Osteocyte (in vitro differentiated cells): ENCODE data around the gene C1QTNF4. TPM values are rescaled to one million over a fixed set of nuclear protein-coding genes. Genes with fewer than 3 reads are reported as not detected.

Experiments used
- DNase-seq: peaks from one replicate; pipeline ENCODE4 v3.0.0; 2021; ENCODE audit warnings: mixed read lengths; ENCODE audit not compliant: unreplicated experiment; ENCODE audit errors: extremely low spot score
- H3K27ac Mint-ChIP-seq: one replicate; pipeline ENCODE4 v1.8.0; 2021; ENCODE audit warnings: mild to moderate bottlenecking, mixed read lengths; ENCODE audit not compliant: unreplicated experiment
- H3K27me3 Mint-ChIP-seq: one replicate; pipeline ENCODE4 v1.8.0; 2021; ENCODE audit warnings: mixed read lengths; ENCODE audit not compliant: unreplicated experiment
- H3K36me3 Mint-ChIP-seq: one replicate; pipeline ENCODE4 v1.8.0; 2021; ENCODE audit warnings: mixed read lengths; ENCODE audit not compliant: unreplicated experiment
- H3K4me1 Mint-ChIP-seq: one replicate; pipeline ENCODE4 v1.8.0; 2021; ENCODE audit warnings: mixed read lengths; ENCODE audit not compliant: unreplicated experiment
- H3K4me3 Mint-ChIP-seq: one replicate; pipeline ENCODE4 v1.8.0; 2021; ENCODE audit warnings: mild to moderate bottlenecking, moderate library complexity, mixed read lengths; ENCODE audit not compliant: unreplicated experiment
- H3K9me3 Mint-ChIP-seq: one replicate; pipeline ENCODE4 v1.8.0; 2021; ENCODE audit warnings: mixed read lengths; ENCODE audit not compliant: unreplicated experiment
- total RNA-seq: library from RNA; stranded (reverse); gene quantifications from 2 replicates; pipeline ENCODE4 v1.2.1, GENCODE V29; 2021
- TF ChIP-seq, protein P1 (sequence below): fragments of 200-600 bp; sonication (generic); IDR thresholded peaks from 2 replicates; pipeline ENCODE4 v1.5.0; 2021; ENCODE audit warnings: antibody characterized with exemption, mild to moderate bottlenecking, moderate library complexity

C1QTNF4 gene
- total RNA-seq, 1 donor from 2014 or later = 0.51 TPM

DNA sequence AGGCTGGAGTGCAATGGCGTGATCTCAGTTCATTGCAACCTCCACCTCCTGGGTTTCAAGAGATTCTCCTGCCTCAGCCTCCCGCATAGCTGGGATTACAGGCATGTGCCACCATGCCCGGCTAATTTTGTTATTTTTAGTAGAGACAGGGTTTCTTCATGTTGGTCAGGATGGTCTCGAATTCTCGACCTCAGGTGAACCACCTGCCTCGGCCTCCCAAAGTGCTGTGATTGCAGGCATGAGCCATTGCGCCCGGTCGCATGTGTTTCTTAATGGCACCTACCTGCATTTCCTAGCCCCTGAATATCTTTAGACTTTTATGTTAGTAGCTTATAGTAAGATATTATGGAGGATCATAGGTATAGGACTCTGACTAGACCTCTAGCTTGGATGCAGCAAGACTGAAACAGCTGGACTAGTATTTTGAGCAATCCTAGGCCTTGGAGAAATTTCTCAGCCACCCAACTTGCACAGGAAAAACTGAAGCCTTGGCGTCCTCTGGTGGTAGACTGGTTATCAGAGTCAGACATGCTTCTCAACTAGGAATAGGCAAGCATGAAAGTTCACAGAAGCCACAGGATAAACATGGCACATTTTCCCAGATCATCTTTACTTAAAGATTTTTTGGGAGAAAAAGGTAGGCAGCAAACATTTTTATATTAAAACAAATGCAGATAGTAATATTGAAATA lies 22.7 kb upstream of the C1QTNF4 start:
- Mint-ChIP-seq H3K27me3 (no peaks in the 10 kb centered on the region), H3K36me3 (peaks cover 4% of the 10 kb centered on the region), H3K9me3 (no peaks in the 10 kb centered on the region), H3K4me3 (no peak overlapping the region), H3K27ac (no peak overlapping the region), H3K4me1 (peaks cover 5% of the 10 kb centered on the region)
- DNase-seq = no peak
- TF ChIP-seq, protein P1, sequence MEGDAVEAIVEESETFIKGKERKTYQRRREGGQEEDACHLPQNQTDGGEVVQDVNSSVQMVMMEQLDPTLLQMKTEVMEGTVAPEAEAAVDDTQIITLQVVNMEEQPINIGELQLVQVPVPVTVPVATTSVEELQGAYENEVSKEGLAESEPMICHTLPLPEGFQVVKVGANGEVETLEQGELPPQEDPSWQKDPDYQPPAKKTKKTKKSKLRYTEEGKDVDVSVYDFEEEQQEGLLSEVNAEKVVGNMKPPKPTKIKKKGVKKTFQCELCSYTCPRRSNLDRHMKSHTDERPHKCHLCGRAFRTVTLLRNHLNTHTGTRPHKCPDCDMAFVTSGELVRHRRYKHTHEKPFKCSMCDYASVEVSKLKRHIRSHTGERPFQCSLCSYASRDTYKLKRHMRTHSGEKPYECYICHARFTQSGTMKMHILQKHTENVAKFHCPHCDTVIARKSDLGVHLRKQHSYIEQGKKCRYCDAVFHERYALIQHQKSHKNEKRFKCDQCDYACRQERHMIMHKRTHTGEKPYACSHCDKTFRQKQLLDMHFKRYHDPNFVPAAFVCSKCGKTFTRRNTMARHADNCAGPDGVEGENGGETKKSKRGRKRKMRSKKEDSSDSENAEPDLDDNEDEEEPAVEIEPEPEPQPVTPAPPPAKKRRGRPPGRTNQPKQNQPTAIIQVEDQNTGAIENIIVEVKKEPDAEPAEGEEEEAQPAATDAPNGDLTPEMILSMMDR = peak; percentile 62

DNA sequence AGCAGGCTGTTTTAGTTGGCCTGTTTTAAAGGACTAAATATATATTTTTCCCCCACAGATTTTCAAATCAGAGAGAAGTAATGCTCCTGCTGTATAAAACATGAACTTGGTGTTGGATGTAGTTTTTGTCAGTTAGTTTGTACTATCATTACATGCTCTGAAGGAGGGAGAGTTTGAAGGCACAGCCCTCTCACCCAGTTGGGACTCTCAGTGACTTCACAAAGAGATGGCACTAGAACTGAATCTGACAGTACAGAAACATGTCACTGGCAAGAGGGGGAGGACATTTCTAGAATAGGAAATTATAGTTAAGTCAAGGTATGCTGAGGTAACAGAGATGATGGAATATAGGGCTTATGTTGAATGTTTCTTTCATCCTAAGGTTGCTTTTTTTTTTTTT lies 21.0 kb upstream of the C1QTNF4 start:
- DNase-seq = no peak
- Mint-ChIP-seq H3K9me3 (no peaks in the 10 kb centered on the region), H3K4me1 (peaks cover 5% of the 10 kb centered on the region), H3K27ac (no peak overlapping the region), H3K27me3 (no peaks in the 10 kb centered on the region), H3K4me3 (no peak overlapping the region), H3K36me3 (peaks cover 5% of the 10 kb centered on the region)
- TF ChIP-seq, protein P1 = no peak

DNA sequence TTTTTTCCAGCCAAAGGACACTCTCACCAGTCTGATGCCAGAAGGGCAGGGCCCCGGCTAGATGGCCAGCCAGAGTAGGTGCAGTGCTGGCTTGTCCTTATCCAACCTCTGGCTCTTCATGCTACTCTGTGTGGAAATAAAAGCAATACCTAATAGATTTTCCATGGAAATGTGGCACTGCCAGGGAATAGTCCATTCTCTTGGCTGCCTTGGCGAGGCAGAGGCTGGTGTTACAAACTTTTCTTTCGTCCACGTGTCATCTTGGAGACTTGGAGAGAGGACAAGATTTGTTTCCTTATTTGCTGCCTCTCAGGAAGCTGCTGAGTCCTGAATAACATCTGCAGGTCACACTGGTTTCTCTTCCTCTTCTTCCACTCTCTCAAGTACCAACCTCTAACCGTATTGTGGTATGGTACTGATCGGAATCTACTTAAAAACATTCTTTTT lies 17.2 kb upstream of the C1QTNF4 start:
- Mint-ChIP-seq H3K36me3 (peaks cover 3% of the 10 kb centered on the region), H3K27ac (no peak overlapping the region), H3K4me3 (no peak overlapping the region), H3K27me3 (no peaks in the 10 kb centered on the region), H3K4me1 (peaks cover 19% of the 10 kb centered on the region), H3K9me3 (no peaks in the 10 kb centered on the region)
- DNase-seq = no peak
- TF ChIP-seq, protein P1 = no peak

DNA sequence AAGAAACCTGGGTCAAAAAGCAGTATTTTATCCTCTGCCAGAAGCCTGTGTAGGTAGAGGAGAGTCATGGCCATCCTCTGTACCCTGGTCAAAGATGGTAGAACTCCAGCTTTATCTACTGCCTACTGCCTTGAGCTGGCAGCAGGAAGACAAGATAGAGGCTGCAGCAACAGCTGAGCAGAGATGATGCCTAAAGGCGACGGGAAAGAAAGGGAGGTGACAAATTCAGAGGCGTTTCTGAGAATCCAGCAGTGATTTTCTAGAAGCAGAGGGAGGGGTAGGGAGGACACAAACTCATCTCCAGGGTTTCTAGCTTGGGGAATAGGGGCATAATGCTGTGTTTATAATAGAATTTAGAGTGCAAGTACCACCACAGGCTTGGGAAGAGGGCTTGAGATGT lies 15.5 kb upstream of the C1QTNF4 start:
- Mint-ChIP-seq H3K36me3 (peaks cover 5% of the 10 kb centered on the region), H3K4me1 (peaks cover 21% of the 10 kb centered on the region), H3K27me3 (no peaks in the 10 kb centered on the region), H3K4me3 (no peak overlapping the region), H3K27ac (no peak overlapping the region), H3K9me3 (no peaks in the 10 kb centered on the region)
- no peak for DNase-seq
- TF ChIP-seq, protein P1 = no peak

DNA sequence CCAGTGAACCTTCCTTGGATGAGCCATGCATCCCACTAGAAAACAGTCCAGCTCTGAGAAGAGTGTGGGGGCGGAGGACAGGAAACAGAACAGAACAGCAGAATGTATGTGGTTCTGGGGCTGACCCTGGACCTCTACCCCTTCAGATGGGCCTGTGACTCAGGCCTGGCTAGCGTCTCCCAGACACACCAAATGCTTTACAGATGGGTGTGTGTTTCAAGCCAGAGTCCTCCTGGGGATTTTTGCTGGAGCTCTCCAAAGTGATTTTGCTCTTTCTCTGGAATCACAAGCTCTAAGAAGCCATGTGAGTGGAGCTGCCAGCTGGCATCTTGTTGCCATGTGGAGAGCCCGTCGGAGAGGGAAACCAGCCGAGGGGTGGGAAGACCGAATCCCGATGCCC lies 13.2 kb upstream of the C1QTNF4 start:
- no peak for DNase-seq

More for the DNA sequence above, 13.2 kb upstream of the C1QTNF4 start:
- H3K27ac Mint-ChIP-seq = peak overlapping the region; percentile 73
- H3K4me3 Mint-ChIP-seq = no peak overlapping the region
- H3K36me3 Mint-ChIP-seq = peaks cover 5% of the 10 kb centered on the region
- H3K9me3 Mint-ChIP-seq = no peaks in the 10 kb centered on the region
- TF ChIP-seq, protein P1 = no peak
- peaks cover 21% of the 10 kb centered on the region for H3K4me1 Mint-ChIP-seq
- no peaks in the 10 kb centered on the region for H3K27me3 Mint-ChIP-seq
